22Rv1 (cell line): Measurements from ENCODE around the gene PPP1R1B.

Experiments used
- CTCF ChIP-seq: fragments of 450-650 bp; IDR thresholded peaks from 2 replicates; pipeline ENCODE4 v1.5.1; 2017; ENCODE audit warnings: mild to moderate bottlenecking
- ZFX ChIP-seq: fragments of 450-650 bp; IDR thresholded peaks from 2 replicates; pipeline ENCODE4 v1.6.1; 2017; ENCODE audit warnings: antibody characterized with exemption, borderline replicate concordance

GRCh38 chr17:39684369-39685192 lies 57.8 kb downstream of the PPP1R1B start:
- TF ChIP-seq CTCF, result no peak
- TF ChIP-seq ZFX, result no peak
